ENCODE measurements around the gene CADPS2. TPM values are rescaled to one million over a fixed set of nuclear protein-coding genes. Genes with fewer than 3 reads are reported as not detected.

Gene CADPS2
- total RNA-seq, 2 experiments from 2014 or later: not detected

DNA sequence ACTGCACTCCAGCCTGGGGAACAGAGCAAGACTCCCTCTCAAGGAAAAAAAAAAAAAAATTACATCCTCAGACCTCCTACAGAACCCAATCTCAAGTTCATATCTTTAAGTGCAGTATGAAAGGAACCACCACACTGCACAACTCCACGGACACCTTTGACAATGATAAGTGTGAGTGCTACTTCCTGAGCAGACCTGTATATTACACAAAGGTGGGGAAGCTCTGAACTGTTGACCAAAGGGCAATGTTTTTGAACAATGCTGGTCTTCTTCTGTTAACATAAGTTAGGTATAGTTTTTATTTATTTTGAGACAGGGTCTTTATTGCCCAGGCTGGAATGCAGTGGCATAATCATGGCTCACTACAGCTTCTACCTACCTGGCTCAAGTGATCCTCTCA lies 129.4 kb downstream of the CADPS2 start:
- Mint-ChIP-seq H3K27me3 (no peaks in the 10 kb centered on the region), H3K27ac (no peak overlapping the region), H3K9me3 (peaks cover 2% of the 10 kb centered on the region), H3K36me3 (ENCODE audit: low read depth) (no peaks in the 10 kb centered on the region), H3K4me3 (no peak overlapping the region), H3K4me1 (ENCODE audit: low read depth) (no peaks in the 10 kb centered on the region)
- TF ChIP-seq, protein P1, sequence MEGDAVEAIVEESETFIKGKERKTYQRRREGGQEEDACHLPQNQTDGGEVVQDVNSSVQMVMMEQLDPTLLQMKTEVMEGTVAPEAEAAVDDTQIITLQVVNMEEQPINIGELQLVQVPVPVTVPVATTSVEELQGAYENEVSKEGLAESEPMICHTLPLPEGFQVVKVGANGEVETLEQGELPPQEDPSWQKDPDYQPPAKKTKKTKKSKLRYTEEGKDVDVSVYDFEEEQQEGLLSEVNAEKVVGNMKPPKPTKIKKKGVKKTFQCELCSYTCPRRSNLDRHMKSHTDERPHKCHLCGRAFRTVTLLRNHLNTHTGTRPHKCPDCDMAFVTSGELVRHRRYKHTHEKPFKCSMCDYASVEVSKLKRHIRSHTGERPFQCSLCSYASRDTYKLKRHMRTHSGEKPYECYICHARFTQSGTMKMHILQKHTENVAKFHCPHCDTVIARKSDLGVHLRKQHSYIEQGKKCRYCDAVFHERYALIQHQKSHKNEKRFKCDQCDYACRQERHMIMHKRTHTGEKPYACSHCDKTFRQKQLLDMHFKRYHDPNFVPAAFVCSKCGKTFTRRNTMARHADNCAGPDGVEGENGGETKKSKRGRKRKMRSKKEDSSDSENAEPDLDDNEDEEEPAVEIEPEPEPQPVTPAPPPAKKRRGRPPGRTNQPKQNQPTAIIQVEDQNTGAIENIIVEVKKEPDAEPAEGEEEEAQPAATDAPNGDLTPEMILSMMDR (IDR thresholded peaks at IDR 0.05): no peak
- DNase-seq: no peak
- ChIA-PET POLR2A (no interaction called here), CTCF (no interaction called here)
- intact Hi-C loops (cut with micrococcal nuclease): no loop called here
- ATAC-seq: no peak

DNA sequence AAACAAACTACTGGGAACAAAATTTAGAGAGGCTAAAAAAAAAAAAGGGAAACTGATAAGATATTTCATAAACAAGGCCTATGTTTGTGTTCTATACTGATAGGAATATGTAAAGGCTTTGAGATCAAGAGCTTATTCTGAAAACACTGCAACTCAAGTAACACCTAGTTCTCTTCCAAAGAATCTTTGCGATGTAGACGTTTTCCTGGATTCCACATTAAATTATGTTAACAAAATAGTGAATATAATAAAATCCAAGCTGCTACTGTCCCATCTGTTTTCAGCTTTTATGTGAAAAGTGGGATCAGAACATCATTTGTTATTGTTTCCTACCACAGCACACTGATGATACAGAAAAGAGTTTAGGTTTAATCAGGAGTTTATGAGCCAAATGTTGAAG lies 130.6 kb downstream of the CADPS2 start:
- CTCF ChIA-PET: no interaction called here
- Mint-ChIP-seq H3K27me3 (no peaks in the 10 kb centered on the region), H3K36me3 (ENCODE audit: low read depth) (no peaks in the 10 kb centered on the region), H3K4me3 (no peak overlapping the region), H3K27ac (no peak overlapping the region), H3K4me1 (ENCODE audit: low read depth) (no peaks in the 10 kb centered on the region), H3K9me3 (peaks cover 3% of the 10 kb centered on the region)
- DNase-seq (no peak), ATAC-seq (no peak)
- POLR2A ChIA-PET: no interaction called here
- intact Hi-C loops (cut with micrococcal nuclease): no loop called here
- TF ChIP-seq, protein P1 (IDR thresholded peaks at IDR 0.05): no peak

- Mint-ChIP-seq H3K36me3 (ENCODE audit: low read depth) (no peaks in the 10 kb centered on the region), H3K9me3 (peaks cover 6% of the 10 kb centered on the region), H3K4me1 (ENCODE audit: low read depth) (no peaks in the 10 kb centered on the region), H3K4me3 (no peak overlapping the region), H3K27ac (no peak overlapping the region), H3K27me3 (no peaks in the 10 kb centered on the region)
- ChIA-PET POLR2A (no interaction called here), CTCF (no interaction called here)
- intact Hi-C loops (cut with micrococcal nuclease): no loop called here
- TF ChIP-seq, protein P1 (IDR thresholded peaks at IDR 0.05): no peak
- DNase-seq: no peak
- no peak for ATAC-seq
Observed at GRCh38 chr7:122752583-122752982, 133.7 kb downstream of the CADPS2 start.

GRCh38 chr7:122750389-122750788 lies 135.9 kb downstream of the CADPS2 start:
- Mint-ChIP-seq H3K4me3 (no peak overlapping the region), H3K9me3 (peaks cover 4% of the 10 kb centered on the region), H3K27me3 (no peaks in the 10 kb centered on the region), H3K27ac (no peak overlapping the region), H3K4me1 (ENCODE audit: low read depth) (no peaks in the 10 kb centered on the region), H3K36me3 (ENCODE audit: low read depth) (no peaks in the 10 kb centered on the region)
- no peak for ATAC-seq
- DNase-seq: no peak
- POLR2A ChIA-PET: no interaction called here
- TF ChIP-seq, protein P1 (IDR thresholded peaks at IDR 0.05): no peak
- CTCF ChIA-PET: no interaction called here
- intact Hi-C loops (cut with micrococcal nuclease): no loop called here

DNA sequence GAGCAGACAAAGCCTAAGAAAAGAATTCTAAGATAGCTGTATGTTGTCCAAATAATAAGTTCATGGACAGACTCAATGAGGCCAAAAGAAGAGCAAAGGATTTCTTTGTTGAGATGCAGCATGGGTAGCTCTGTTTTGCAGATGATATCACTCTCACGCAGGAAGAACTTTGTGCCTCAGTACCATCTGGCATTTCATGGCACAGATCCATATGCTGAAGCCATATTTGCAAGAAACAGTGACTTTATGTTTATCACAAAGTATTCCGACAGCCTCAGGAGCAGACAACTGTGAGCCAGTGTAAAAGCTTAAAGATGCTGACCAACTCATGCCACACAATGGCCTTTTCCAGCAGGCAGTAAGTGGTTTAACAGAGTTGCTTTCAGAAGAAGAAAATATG lies 138.1 kb downstream of the CADPS2 start:
- TF ChIP-seq, protein P1 (IDR thresholded peaks at IDR 0.05): no peak
- no peak for ATAC-seq
- DNase-seq: no peak
- CTCF ChIA-PET: interaction anchor here (0.7 to 1.3 kb wide), 2 partner anchors 11 to 12 kb away, joined by 3 read pairs; no protein-coding TSS in a partner anchor
- intact Hi-C loops (cut with micrococcal nuclease): no loop called here
- Mint-ChIP-seq H3K4me3 (no peak overlapping the region), H3K4me1 (ENCODE audit: low read depth) (no peaks in the 10 kb centered on the region), H3K27me3 (no peaks in the 10 kb centered on the region), H3K9me3 (peaks cover 7% of the 10 kb centered on the region), H3K36me3 (ENCODE audit: low read depth) (no peaks in the 10 kb centered on the region), H3K27ac (no peak overlapping the region)
- POLR2A ChIA-PET: no interaction called here

Measured in activated CD8-positive, alpha-beta T cell treated with anti-CD3 and anti-CD28 coated beads for 36 hours (primary cell).